Glutamatergic neuron (in vitro differentiated cells): Measurements from ENCODE around the gene CACNA1D. TPM values are rescaled to one million over a fixed set of nuclear protein-coding genes. Genes with fewer than 3 reads are reported as not detected.

Experiments
- DNase-seq: peaks from one replicate; pipeline ENCODE4 v3.0.0; 2022
- H3K27ac Mint-ChIP-seq: one replicate; pipeline ENCODE4 v1.8.0; 2020; ENCODE audit warnings: mild to moderate bottlenecking, mixed read lengths, inconsistent platforms; ENCODE audit not compliant: unreplicated experiment
- H3K27me3 Mint-ChIP-seq: one replicate; pipeline ENCODE4 v1.8.0; 2020; ENCODE audit warnings: mild to moderate bottlenecking, moderate library complexity, mixed read lengths, inconsistent platforms; ENCODE audit not compliant: unreplicated experiment
- H3K36me3 Mint-ChIP-seq: one replicate; pipeline ENCODE4 v1.8.0; 2020; ENCODE audit warnings: mild to moderate bottlenecking, mixed read lengths, inconsistent platforms; ENCODE audit not compliant: unreplicated experiment
- H3K4me1 Mint-ChIP-seq: one replicate; pipeline ENCODE4 v1.8.0; 2020; ENCODE audit warnings: mild to moderate bottlenecking, low read depth, mixed read lengths, inconsistent platforms; ENCODE audit not compliant: unreplicated experiment
- H3K4me3 Mint-ChIP-seq: one replicate; pipeline ENCODE4 v1.8.0; 2020; ENCODE audit warnings: mild to moderate bottlenecking, mixed read lengths, inconsistent platforms; ENCODE audit not compliant: unreplicated experiment
- H3K9me3 Mint-ChIP-seq: one replicate; pipeline ENCODE4 v1.8.0; 2020; ENCODE audit warnings: mild to moderate bottlenecking, moderate library complexity, mixed read lengths, inconsistent platforms; ENCODE audit not compliant: unreplicated experiment
- total RNA-seq: library from RNA; stranded (reverse); fragmentation: NEBNext Ultra II Directional; extraction: Animal tissue kit (Norgen Biotek cat#: 25700); gene quantifications from one replicate; pipeline ENCODE4 v1.2.1, GENCODE V29; 2021; ENCODE audit not compliant: unreplicated experiment
- TF ChIP-seq, protein P1 (sequence below): fragments of 200-600 bp; sonication (generic); IDR thresholded peaks from one replicate; pipeline ENCODE4 v1.5.0; 2021; ENCODE audit not compliant: partially characterized antibody, unreplicated experiment

Gene CACNA1D
- total RNA-seq, 1 donor from 2014 or later, result 5.0 TPM

DNA sequence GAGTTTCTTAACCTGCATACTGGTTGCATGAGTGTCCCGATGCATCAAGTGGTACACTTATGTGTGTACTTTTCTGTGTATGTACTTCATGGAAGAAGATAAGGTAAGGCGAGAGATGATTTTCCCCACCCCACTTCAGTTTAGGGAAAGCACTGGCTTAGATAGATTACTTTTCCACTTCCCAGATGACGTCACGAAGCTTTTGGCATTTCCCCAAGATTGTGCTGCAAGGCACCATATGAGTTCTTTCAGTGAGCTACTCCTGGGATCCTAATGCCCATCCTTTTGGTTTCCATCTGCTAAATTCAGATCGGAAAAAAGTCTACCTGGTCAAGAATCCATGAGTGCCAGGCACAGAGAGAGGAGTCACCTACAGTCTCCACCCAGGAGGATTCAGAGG is 356.5 kb downstream of the CACNA1D start:
- TF ChIP-seq, protein P1, sequence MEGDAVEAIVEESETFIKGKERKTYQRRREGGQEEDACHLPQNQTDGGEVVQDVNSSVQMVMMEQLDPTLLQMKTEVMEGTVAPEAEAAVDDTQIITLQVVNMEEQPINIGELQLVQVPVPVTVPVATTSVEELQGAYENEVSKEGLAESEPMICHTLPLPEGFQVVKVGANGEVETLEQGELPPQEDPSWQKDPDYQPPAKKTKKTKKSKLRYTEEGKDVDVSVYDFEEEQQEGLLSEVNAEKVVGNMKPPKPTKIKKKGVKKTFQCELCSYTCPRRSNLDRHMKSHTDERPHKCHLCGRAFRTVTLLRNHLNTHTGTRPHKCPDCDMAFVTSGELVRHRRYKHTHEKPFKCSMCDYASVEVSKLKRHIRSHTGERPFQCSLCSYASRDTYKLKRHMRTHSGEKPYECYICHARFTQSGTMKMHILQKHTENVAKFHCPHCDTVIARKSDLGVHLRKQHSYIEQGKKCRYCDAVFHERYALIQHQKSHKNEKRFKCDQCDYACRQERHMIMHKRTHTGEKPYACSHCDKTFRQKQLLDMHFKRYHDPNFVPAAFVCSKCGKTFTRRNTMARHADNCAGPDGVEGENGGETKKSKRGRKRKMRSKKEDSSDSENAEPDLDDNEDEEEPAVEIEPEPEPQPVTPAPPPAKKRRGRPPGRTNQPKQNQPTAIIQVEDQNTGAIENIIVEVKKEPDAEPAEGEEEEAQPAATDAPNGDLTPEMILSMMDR, result no peak

DNA sequence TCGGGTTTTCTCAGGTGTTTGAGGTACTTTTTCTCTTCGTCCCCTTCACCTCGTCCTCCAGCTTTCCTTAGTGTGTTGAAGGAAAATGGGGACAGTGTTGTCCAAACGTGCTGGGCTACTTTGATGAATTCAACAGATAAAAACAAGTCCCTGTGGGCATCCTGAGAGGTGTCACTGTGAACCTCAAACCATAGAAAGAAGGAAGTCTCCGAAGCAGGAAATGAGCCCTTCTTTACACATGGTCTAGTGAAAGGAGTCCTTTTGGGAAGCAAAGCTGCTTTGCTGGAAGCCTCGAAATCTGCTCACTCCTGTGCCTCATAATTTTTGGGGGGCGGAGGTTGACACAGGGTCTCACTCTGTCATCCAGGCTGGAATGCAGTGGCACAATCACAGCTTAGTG is 362.6 kb downstream of the CACNA1D start:
- H3K4me3 Mint-ChIP-seq, result no peak overlapping the region
- H3K9me3 Mint-ChIP-seq, result no peaks in the 10 kb centered on the region
- H3K27ac Mint-ChIP-seq, result no peak overlapping the region
- H3K36me3 Mint-ChIP-seq, result no peaks in the 10 kb centered on the region
- DNase-seq, result no peak
- no peaks in the 10 kb centered on the region for H3K27me3 Mint-ChIP-seq
- H3K4me1 Mint-ChIP-seq, result no peaks in the 10 kb centered on the region
- TF ChIP-seq, protein P1, result no peak

More for the DNA sequence above, 356.5 kb downstream of the CACNA1D start:
- no peaks in the 10 kb centered on the region for H3K4me1 Mint-ChIP-seq
- H3K4me3 Mint-ChIP-seq, result no peak overlapping the region
- peaks cover 3% of the 10 kb centered on the region for H3K9me3 Mint-ChIP-seq
- H3K36me3 Mint-ChIP-seq, result no peaks in the 10 kb centered on the region
- no peak overlapping the region for H3K27ac Mint-ChIP-seq
- H3K27me3 Mint-ChIP-seq, result peaks cover 6% of the 10 kb centered on the region
- DNase-seq, result no peak

DNA sequence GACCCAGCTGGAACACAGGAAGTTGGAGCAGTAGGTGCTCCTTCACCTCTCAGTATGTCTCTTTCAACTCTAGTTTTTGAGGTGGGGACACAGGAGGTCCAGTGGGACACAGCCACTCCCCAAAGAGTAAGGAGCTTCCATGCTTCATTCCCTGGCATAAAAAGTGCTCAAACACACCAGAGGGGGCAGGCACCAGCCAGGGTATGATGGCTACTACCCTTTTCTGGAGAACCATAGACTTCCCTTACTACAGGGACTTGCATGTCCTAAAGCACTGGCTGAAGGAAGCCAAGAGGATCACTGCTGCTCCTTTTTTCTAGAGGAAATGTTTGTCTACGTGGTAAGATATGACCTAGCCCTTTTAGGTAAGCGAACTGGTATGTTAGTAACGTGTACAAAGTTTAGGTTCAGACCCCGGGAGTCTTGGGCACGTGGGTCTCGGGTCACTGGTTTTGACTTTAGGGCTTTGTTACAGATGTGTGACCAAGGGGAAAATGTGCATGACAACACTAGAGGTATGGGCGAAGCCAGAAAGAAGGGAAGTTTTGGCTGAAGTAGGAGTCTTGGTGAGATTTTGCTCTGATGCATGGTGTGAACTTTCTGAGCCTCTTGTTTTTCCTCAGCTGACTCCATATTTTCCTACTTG is 363.8 kb downstream of the CACNA1D start:
- H3K4me1 Mint-ChIP-seq, result no peaks in the 10 kb centered on the region

DNA sequence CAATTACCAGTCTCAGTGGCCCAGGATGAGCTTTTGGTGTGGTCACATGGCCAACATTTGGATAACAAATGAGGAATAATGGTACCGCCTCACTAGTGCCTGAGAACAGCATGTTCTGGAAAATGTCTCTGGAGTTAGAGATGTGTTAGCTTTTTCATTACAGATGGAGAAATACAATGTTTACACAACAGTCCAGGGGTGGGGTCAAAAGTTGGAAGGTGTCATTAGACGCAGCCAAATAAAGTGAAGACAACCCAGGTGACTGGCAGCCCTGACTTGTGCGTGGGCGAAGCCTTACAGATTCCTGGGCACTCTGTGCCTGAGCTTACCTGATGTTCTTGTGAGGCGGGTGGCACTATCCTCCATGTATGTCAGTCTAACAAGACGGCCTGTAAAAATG is 364.8 kb downstream of the CACNA1D start:
- Mint-ChIP-seq H3K36me3 (no peaks in the 10 kb centered on the region), H3K4me3 (no peak overlapping the region), H3K9me3 (no peaks in the 10 kb centered on the region), H3K27me3 (no peaks in the 10 kb centered on the region), H3K4me1 (no peaks in the 10 kb centered on the region), H3K27ac (no peak overlapping the region)
- TF ChIP-seq, protein P1, result no peak
- DNase-seq, result no peak

More for the DNA sequence above, 363.8 kb downstream of the CACNA1D start:
- Mint-ChIP-seq H3K4me3 (peak overlapping the region; percentile 11), H3K9me3 (no peaks in the 10 kb centered on the region), H3K27ac (no peak overlapping the region), H3K36me3 (no peaks in the 10 kb centered on the region), H3K27me3 (no peaks in the 10 kb centered on the region)
- no peak for DNase-seq
- TF ChIP-seq, protein P1, result no peak

DNA sequence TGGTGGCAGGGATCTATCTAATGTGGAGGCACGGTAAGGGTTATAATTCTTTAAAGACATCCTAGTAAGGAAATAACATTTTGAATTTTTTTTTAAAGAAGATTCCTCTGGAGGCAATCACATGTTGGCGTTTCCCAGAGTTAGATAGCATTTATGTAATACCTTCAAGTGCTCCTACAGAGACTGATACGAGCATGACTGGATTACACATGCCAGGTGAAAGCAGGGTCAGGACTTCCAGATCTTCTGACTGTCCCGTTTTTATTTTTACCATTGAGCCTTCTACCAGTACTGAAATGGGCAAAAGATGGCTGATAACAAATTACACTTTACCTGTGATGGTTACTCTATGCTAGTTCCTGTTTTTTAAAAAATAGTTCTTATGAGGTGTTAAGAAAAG is 365.8 kb downstream of the CACNA1D start:
- DNase-seq, result no peak
- no peak overlapping the region for H3K27ac Mint-ChIP-seq
- no peaks in the 10 kb centered on the region for H3K9me3 Mint-ChIP-seq
- TF ChIP-seq, protein P1, result no peak
- H3K36me3 Mint-ChIP-seq, result no peaks in the 10 kb centered on the region
- no peaks in the 10 kb centered on the region for H3K4me1 Mint-ChIP-seq
- H3K27me3 Mint-ChIP-seq, result no peaks in the 10 kb centered on the region
- no peak overlapping the region for H3K4me3 Mint-ChIP-seq
